Measurements from ENCODE around the gene RANBP17. TPM values are rescaled to one million over a fixed set of nuclear protein-coding genes. Genes with fewer than 3 reads are reported as not detected.
A peak's percentile ranks its signal among the peaks of the same experiment; 100 is the strongest.

RANBP17 gene
- total and polyA plus RNA-seq, 2 donors (not counting 1 experiment from before 2014, with no cell fraction given), result 3.1 to 3.5 TPM

DNA sequence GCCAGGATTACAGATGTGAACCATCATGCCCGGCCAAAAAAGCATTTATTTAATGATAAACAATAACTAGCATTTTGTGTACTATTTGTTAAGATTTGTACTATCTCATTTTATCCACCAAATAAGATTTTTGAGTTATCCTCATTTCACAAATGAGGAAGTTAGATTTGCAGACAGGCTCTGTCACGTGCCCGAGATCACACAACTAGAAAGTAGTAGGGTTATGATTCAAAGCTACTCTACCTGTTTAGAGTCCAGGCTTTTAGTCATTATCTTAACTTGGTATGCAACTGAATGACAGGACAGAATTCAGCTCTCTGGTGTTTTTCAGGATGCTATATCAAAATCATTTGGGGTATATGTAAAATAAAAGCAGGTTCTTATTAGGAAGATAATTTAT, 20.5 kb downstream of the RANBP17 start:
- Histone ChIP-seq H3K27me3 (ENCODE audit: control insufficient read depth, insufficient read depth, low read length) (no peaks in the 10 kb centered on the region), H3K27ac (ENCODE audit: insufficient read depth, low read length) (no peak overlapping the region), H3K79me2 (ENCODE audit: control insufficient read depth, insufficient read depth, low read length) (no peaks in the 10 kb centered on the region), H3K9me3 (ENCODE audit: control insufficient read depth, insufficient read depth, low read depth, low read length) (no peaks in the 10 kb centered on the region), H3K9ac (ENCODE audit: insufficient read depth, low read length) (no peak overlapping the region), H2AFZ (ENCODE audit: low read length) (no peak overlapping the region), H4K20me1 (ENCODE audit: control insufficient read depth, extremely low read depth, insufficient read depth, low read length) (no peaks in the 10 kb centered on the region), H3K4me1 (ENCODE audit: control insufficient read depth, extremely low read depth, insufficient read depth, low read length) (no peaks in the 10 kb centered on the region), H3K4me3 (replicated peaks in 1 of 4; ENCODE audit: control extremely low read depth in 1 of 4, insufficient read depth in 1 of 4, low read depth in 3 of 4, low read length in 4 of 4) (no peak overlapping the region), H3K36me3 (ENCODE audit: control insufficient read depth, insufficient read depth, low read length) (no peaks in the 10 kb centered on the region), H3K4me2 (ENCODE audit: extremely low read depth, insufficient read depth, low read length) (no peak overlapping the region)
- no peak for DNase-seq (ENCODE audit: low read depth in 2 of 2)
- TF ChIP-seq, protein P1, sequence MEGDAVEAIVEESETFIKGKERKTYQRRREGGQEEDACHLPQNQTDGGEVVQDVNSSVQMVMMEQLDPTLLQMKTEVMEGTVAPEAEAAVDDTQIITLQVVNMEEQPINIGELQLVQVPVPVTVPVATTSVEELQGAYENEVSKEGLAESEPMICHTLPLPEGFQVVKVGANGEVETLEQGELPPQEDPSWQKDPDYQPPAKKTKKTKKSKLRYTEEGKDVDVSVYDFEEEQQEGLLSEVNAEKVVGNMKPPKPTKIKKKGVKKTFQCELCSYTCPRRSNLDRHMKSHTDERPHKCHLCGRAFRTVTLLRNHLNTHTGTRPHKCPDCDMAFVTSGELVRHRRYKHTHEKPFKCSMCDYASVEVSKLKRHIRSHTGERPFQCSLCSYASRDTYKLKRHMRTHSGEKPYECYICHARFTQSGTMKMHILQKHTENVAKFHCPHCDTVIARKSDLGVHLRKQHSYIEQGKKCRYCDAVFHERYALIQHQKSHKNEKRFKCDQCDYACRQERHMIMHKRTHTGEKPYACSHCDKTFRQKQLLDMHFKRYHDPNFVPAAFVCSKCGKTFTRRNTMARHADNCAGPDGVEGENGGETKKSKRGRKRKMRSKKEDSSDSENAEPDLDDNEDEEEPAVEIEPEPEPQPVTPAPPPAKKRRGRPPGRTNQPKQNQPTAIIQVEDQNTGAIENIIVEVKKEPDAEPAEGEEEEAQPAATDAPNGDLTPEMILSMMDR (conservative IDR thresholded peaks at IDR 0.05 in 1 of 2, IDR thresholded peaks at IDR 0.05 in 1 of 2; ENCODE audit: low read depth in 1 of 2, low read length in 2 of 2), result no peak
- TF ChIP-seq EZH2 (IDR thresholded peaks at IDR 0.05; ENCODE audit: low read length, missing control alignments), result no peak

DNA sequence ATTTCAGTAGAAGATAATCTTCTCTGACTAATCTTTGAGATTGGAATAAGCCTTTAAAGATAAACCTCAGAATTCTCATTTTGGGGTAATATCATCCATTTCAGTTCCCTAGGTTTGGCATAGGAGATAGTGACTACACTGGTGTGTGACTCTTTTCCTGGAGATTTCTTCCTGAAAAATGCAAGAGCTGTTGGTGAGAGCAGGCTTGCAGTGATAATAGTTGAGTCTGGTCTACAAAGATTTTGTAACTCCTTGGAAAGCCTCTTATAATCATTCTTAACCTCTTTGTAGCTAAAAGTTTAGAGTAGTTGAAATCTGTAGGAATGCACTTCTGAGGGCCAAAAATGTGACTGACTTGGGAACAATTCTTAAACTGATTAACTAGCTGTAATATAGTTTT, 23.4 kb downstream of the RANBP17 start:
- Histone ChIP-seq H3K4me1 (ENCODE audit: control insufficient read depth, extremely low read depth, insufficient read depth, low read length) (no peaks in the 10 kb centered on the region), H3K4me2 (ENCODE audit: extremely low read depth, insufficient read depth, low read length) (no peak overlapping the region), H4K20me1 (ENCODE audit: control insufficient read depth, extremely low read depth, insufficient read depth, low read length) (no peaks in the 10 kb centered on the region), H3K27me3 (ENCODE audit: control insufficient read depth, insufficient read depth, low read length) (no peaks in the 10 kb centered on the region), H3K4me3 (replicated peaks in 1 of 4; ENCODE audit: control extremely low read depth in 1 of 4, insufficient read depth in 1 of 4, low read depth in 3 of 4, low read length in 4 of 4) (no peak overlapping the region), H3K9me3 (ENCODE audit: control insufficient read depth, insufficient read depth, low read depth, low read length) (no peaks in the 10 kb centered on the region), H3K9ac (ENCODE audit: insufficient read depth, low read length) (no peak overlapping the region), H3K36me3 (ENCODE audit: control insufficient read depth, insufficient read depth, low read length) (no peaks in the 10 kb centered on the region), H2AFZ (ENCODE audit: low read length) (no peak overlapping the region), H3K79me2 (ENCODE audit: control insufficient read depth, insufficient read depth, low read length) (no peaks in the 10 kb centered on the region), H3K27ac (ENCODE audit: insufficient read depth, low read length) (no peak overlapping the region)
- TF ChIP-seq, protein P1 (conservative IDR thresholded peaks at IDR 0.05 in 1 of 2, IDR thresholded peaks at IDR 0.05 in 1 of 2; ENCODE audit: low read depth in 1 of 2, low read length in 2 of 2), result no peak
- no peak for TF ChIP-seq EZH2 (IDR thresholded peaks at IDR 0.05; ENCODE audit: low read length, missing control alignments)
- peak; percentile 19 to 33 for DNase-seq (ENCODE audit: low read depth in 2 of 2)

DNA sequence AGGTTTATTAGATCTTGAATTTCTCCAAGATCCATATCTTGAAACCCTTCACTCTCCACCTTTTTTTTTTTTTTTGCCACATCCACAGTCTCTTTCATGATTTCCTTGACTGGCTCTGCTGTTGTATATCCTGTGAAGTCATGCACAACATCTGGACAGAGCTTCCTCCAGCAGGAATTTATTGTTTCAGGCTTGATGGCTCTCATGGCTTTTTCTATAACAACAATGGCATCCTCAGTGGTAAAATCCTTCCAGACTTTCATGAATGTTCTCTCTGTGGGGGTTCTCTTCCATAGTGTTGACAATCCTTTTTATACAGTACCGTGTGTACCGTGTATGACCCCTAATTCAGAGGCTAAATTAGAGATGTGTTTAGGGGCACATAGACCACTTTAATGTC, 24.0 kb downstream of the RANBP17 start:
- no peak overlapping the region for H3K4me3 ChIP-seq (replicated peaks in 1 of 4; ENCODE audit: control extremely low read depth in 1 of 4, insufficient read depth in 1 of 4, low read depth in 3 of 4, low read length in 4 of 4)
- no peak overlapping the region for H3K27ac ChIP-seq (ENCODE audit: insufficient read depth, low read length)

More for the DNA sequence above, 24.0 kb downstream of the RANBP17 start:
- Histone ChIP-seq H4K20me1 (ENCODE audit: control insufficient read depth, extremely low read depth, insufficient read depth, low read length) (no peaks in the 10 kb centered on the region), H3K9ac (ENCODE audit: insufficient read depth, low read length) (no peak overlapping the region), H2AFZ (ENCODE audit: low read length) (no peak overlapping the region), H3K79me2 (ENCODE audit: control insufficient read depth, insufficient read depth, low read length) (no peaks in the 10 kb centered on the region), H3K9me3 (ENCODE audit: control insufficient read depth, insufficient read depth, low read depth, low read length) (no peaks in the 10 kb centered on the region), H3K36me3 (ENCODE audit: control insufficient read depth, insufficient read depth, low read length) (no peaks in the 10 kb centered on the region), H3K4me2 (ENCODE audit: extremely low read depth, insufficient read depth, low read length) (no peak overlapping the region), H3K27me3 (ENCODE audit: control insufficient read depth, insufficient read depth, low read length) (no peaks in the 10 kb centered on the region), H3K4me1 (ENCODE audit: control insufficient read depth, extremely low read depth, insufficient read depth, low read length) (no peaks in the 10 kb centered on the region)
- DNase-seq (ENCODE audit: low read depth in 2 of 2), result no peak
- TF ChIP-seq EZH2 (IDR thresholded peaks at IDR 0.05; ENCODE audit: low read length, missing control alignments), result no peak

All from fibroblast of lung (primary cell).